Activated B cell treated with CpG ODN at 0.5 μM for 24 hours (primary cell): ENCODE results near the gene HOXA10. TPM values are rescaled to one million over a fixed set of nuclear protein-coding genes. Genes with fewer than 3 reads are reported as not detected.
A peak's percentile ranks its signal among the peaks of the same experiment; 100 is the strongest.

Experiments used
- ATAC-seq: fragments of 200-7000 bp; cut with Tn5 transposase; one replicate; pipeline ENCODE4 v1.10.0; 2021; ENCODE audit warnings: low read depth, mild to moderate bottlenecking, moderate library complexity
- CTCF ChIA-PET: fragments of 350-600 bp; sonication (Branson Sonifier 250); formaldehyde crosslinking; loops from one replicate; lab custom pipeline; 2021; ENCODE audit warnings: antibody characterized with exemption; lab: Charles Lee
- POLR2A ChIA-PET: fragments of 350-600 bp; sonication (Branson Sonifier 250); formaldehyde crosslinking; loops from one replicate; lab custom pipeline; 2021; ENCODE audit warnings: antibody characterized with exemption; lab: Charles Lee
- DNase-seq: peaks from one replicate; pipeline ENCODE4 v3.0.0; 2022
- H3K27ac Mint-ChIP-seq: one replicate; pipeline ENCODE4 v1.8.0; 2020; ENCODE audit warnings: mixed read lengths
- H3K27me3 Mint-ChIP-seq: one replicate; pipeline ENCODE4 v1.8.0; 2021; ENCODE audit warnings: mixed read lengths
- H3K36me3 Mint-ChIP-seq: one replicate; pipeline ENCODE4 v1.8.0; 2021; ENCODE audit warnings: low read depth, mixed read lengths
- H3K4me1 Mint-ChIP-seq: one replicate; pipeline ENCODE4 v1.8.0; 2021; ENCODE audit warnings: mixed read lengths
- H3K4me3 Mint-ChIP-seq: one replicate; pipeline ENCODE4 v1.8.0; 2020; ENCODE audit warnings: mild to moderate bottlenecking, mixed read lengths
- H3K9me3 Mint-ChIP-seq: one replicate; pipeline ENCODE4 v1.8.0; 2020; ENCODE audit warnings: mixed read lengths
- intact Hi-C: fragments of 100-400 bp; cut with micrococcal nuclease; formaldehyde crosslinking; loops from one replicate; pipeline ENCODE4 v1.15.1; 2024
- total RNA-seq: library from RNA; stranded (reverse); gene quantifications from 2 replicates; pipeline ENCODE4 v1.2.3, GENCODE V29; 2022
- TF ChIP-seq, protein P1 (sequence below): fragments of 200-600 bp; IDR thresholded peaks from one replicate; pipeline ENCODE4 v1.8.0; 2022; ENCODE audit warnings: antibody characterized with exemption, mild to moderate bottlenecking

HOXA10 gene
- total RNA-seq, 1 donor from 2014 or later, result 0.24 TPM

DNA sequence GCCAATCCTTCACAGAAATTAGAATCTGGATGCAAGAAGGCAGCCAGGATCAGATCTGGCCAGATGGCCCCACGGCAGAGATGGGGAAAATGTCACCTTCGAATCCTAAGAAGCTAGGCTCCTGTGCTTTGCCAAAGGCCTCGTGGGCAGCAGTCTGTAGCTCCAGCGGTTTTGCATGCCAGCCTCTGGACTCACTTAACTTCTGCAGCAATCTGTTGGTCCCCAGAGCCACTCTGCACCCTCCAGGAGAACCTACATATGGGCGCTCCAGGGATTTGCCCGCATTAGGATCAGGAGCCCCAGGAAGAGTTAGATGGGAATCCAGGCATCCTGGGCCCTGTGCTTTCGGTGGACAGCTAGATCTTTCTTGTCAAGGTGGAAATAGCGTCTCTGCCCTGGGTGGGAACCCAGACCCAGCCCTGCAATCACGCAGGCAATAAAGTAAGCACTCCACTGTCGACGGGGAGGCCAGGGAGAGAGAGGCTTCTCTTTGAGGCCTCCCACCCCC is 35.9 kb upstream of the HOXA10 start:
- Mint-ChIP-seq H3K27ac (no peak overlapping the region), H3K4me1 (peaks cover 16% of the 10 kb centered on the region), H3K27me3 (peaks cover 79% of the 10 kb centered on the region), H3K9me3 (no peaks in the 10 kb centered on the region), H3K36me3 (no peaks in the 10 kb centered on the region), H3K4me3 (peak overlapping the region; percentile 64)
- intact Hi-C loops, result loop anchor here (1.0 to 5.0 kb wide), 6 partner anchors 15 to 887 kb away; no protein-coding TSS in a partner anchor
- TF ChIP-seq, protein P1, sequence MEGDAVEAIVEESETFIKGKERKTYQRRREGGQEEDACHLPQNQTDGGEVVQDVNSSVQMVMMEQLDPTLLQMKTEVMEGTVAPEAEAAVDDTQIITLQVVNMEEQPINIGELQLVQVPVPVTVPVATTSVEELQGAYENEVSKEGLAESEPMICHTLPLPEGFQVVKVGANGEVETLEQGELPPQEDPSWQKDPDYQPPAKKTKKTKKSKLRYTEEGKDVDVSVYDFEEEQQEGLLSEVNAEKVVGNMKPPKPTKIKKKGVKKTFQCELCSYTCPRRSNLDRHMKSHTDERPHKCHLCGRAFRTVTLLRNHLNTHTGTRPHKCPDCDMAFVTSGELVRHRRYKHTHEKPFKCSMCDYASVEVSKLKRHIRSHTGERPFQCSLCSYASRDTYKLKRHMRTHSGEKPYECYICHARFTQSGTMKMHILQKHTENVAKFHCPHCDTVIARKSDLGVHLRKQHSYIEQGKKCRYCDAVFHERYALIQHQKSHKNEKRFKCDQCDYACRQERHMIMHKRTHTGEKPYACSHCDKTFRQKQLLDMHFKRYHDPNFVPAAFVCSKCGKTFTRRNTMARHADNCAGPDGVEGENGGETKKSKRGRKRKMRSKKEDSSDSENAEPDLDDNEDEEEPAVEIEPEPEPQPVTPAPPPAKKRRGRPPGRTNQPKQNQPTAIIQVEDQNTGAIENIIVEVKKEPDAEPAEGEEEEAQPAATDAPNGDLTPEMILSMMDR, result no peak
- ATAC-seq (no peak), DNase-seq (no peak)
- ChIA-PET POLR2A (no interaction called here), CTCF (interaction anchor here (0.9 to 4.2 kb wide), 10 partner anchors 12 to 1417 kb away, joined by 3 to 26 read pairs (median 5); no protein-coding TSS in a partner anchor)

DNA sequence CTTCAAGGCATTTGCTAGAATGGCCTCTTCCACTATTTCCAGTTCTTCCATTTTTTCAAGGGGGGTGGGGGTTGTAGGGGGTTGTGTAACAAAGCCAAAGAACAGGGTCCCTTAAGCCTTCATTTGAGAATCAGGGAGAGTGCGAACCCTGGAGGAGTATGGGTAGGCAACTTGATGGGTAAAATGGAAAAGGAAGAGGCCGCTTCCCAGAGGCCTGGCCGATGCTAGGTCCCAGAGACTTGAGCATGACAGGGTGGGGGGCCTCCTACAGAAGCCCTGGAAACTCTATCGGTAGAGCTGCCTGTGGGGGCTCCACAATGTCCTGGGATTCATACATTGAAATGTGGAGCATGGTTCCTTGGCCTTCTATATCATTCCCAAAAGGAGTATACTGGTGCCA is 34.9 kb upstream of the HOXA10 start:
- POLR2A ChIA-PET, result no interaction called here
- Mint-ChIP-seq H3K27ac (no peak overlapping the region), H3K36me3 (no peaks in the 10 kb centered on the region), H3K4me1 (peaks cover 16% of the 10 kb centered on the region), H3K9me3 (no peaks in the 10 kb centered on the region), H3K4me3 (no peak overlapping the region), H3K27me3 (peaks cover 82% of the 10 kb centered on the region)
- TF ChIP-seq, protein P1, result no peak
- ATAC-seq (no peak), DNase-seq (no peak)
- intact Hi-C loops, result no loop called here
- CTCF ChIA-PET, result interaction anchor here (1.0 to 4.2 kb wide), 5 partner anchors 365 to 1418 kb away, joined by 3 to 26 read pairs (median 5); no protein-coding TSS in a partner anchor

DNA sequence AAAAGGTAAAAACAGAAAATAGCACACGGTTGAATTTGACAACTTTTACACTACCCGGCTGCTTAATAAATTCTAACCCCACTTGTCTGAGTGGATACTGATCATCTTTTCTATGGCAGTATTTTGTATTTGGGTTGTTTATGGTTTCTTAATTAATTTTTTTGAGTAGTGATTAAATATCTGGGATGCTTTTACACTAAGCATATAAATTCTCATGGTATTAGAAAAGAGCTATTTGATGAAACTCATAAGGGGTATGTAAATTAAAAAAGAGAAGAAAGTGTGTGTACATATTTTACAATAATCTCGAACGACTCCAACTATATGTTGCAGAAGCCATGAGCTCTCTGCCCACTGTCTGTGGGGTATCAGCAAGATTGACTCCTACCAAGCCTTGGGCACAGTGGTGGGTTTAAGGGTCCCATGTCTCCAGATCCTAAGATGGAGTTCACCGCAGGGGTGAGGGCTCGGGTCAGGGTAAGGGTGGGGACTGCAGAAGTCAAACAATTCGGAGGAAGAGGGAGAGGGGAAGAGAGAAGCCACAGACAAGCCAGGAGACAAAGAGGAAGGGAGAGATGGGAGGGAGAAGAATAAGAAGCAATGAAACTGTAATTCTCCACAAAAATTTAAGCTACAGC is 33.3 kb upstream of the HOXA10 start:
- CTCF ChIA-PET, result interaction anchor here (1.2 to 4.2 kb wide), 3 partner anchors 10 to 713 kb away, joined by 3 to 26 read pairs (median 8); no protein-coding TSS in a partner anchor
- POLR2A ChIA-PET, result no interaction called here
- DNase-seq (no peak), ATAC-seq (no peak)
- no peak overlapping the region for H3K4me3 Mint-ChIP-seq
- TF ChIP-seq, protein P1, result no peak
- no peak overlapping the region for H3K27ac Mint-ChIP-seq
- no peaks in the 10 kb centered on the region for H3K36me3 Mint-ChIP-seq
- peaks cover 16% of the 10 kb centered on the region for H3K4me1 Mint-ChIP-seq
- H3K9me3 Mint-ChIP-seq, result no peaks in the 10 kb centered on the region
- intact Hi-C loops, result no loop called here
- peaks cover 82% of the 10 kb centered on the region for H3K27me3 Mint-ChIP-seq

DNA sequence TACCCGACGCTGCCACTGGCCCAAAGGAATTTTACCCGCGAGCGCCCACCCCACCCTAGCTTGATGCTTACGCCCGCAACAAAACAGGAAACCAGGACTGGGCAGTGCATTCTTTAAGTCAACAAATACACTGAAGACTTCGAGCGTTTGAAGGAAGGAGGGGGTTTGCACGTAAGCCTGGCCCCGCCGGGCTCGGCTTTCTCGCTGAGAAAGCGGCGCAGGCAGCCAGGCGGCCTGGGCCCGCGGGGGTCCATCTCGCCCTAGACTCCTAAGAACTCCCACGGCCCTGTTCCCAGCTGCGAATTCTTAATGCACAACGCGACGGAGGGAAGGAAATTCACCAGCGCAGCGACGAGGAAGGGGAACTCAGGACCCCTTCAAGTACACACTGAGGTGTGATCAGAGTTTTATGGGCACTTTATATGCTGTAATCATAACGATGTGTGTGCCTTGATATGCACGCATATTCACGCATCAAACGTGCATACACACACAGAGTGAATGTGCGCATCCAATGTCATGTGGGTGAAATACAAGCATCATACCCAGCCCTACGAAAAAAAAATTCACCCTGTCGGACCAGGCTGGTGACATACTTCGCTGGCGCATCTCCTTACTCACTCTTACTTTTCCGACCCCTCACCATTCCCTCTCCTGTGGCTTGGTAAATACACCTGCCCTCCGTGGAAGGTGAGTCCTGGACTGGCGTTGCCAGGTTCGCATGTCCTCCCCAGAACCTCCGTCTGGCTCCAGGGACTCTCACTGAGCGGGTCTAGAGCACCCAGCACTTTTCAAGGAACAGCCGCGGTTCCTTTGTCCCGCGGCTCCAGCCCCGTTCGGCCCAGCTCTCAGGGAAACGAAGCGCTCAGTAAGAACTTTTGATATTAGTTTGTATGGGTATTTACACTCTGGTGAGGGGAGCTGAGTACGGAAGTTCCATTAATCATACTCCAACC is 31.5 kb upstream of the HOXA10 start:
- H3K27ac Mint-ChIP-seq, result peak overlapping the region; percentile 26
- peaks cover 85% of the 10 kb centered on the region for H3K27me3 Mint-ChIP-seq
- no peaks in the 10 kb centered on the region for H3K36me3 Mint-ChIP-seq
- ATAC-seq (no peak), DNase-seq (no peak)
- no peaks in the 10 kb centered on the region for H3K9me3 Mint-ChIP-seq
- CTCF ChIA-PET, result interaction anchor here (0.7 to 1.8 kb wide), 2 partner anchors 11 to 569 kb away, joined by 3 to 5 read pairs; no protein-coding TSS in a partner anchor
- TF ChIP-seq, protein P1, result no peak
- H3K4me1 Mint-ChIP-seq, result peaks cover 30% of the 10 kb centered on the region
- H3K4me3 Mint-ChIP-seq, result no peak overlapping the region
- intact Hi-C loops, result no loop called here
- POLR2A ChIA-PET, result no interaction called here
